ENCODE measurements around the gene ZNF689. TPM values are rescaled to one million over a fixed set of nuclear protein-coding genes. Genes with fewer than 3 reads are reported as not detected.
A peak's percentile ranks its signal among the peaks of the same experiment; 100 is the strongest.

The ZNF689 gene
- total RNA-seq, 4 donors from 2014 or later, result 7.8 to 11.7 (median 10.0) TPM

- no peaks in the 10 kb centered on the region for H3K36me3 ChIP-seq
- WGBS, 2 donors, result 91 to 92% methylated on average over 14 of the region's 14 CpGs
- H3K27me3 ChIP-seq, result no peaks in the 10 kb centered on the region
- no peaks in the 10 kb centered on the region for H3K9me3 ChIP-seq
- H3K27ac ChIP-seq, result peak overlapping the region in 1 of 4 donors; percentile 70
- DNase-seq (ENCODE audit: low spot score in 2 of 2), result no peak
- H3K4me1 ChIP-seq, result peaks cover 0 to 18% (median 7%) of the 10 kb centered on the region in 4 donors
- no peak for TF ChIP-seq POLR2A (IDR thresholded peaks at IDR 0.05)
- TF ChIP-seq CTCF (IDR thresholded peaks at IDR 0.05), result no peak
- no peak for TF ChIP-seq EP300 (IDR thresholded peaks at IDR 0.05)
- peak overlapping the region in 2 of 4 donors; percentile 48 to 56 for H3K4me3 ChIP-seq
These were observed 48.2 kb downstream of the ZNF689 start for GRCh38 chr16:30562021-30562420.

- DNase-seq (ENCODE audit: low spot score in 2 of 2), result no peak
- H3K27ac ChIP-seq, result peak overlapping the region in 3 of 4 donors; percentile 11 to 70 (median 69)
These were observed 48.9 kb downstream of the ZNF689 start for GRCh38 chr16:30561089-30561816.

GRCh38 chr16:30559690-30560089 lies 50.5 kb downstream of the ZNF689 start:
- no peak overlapping the region for H3K27ac ChIP-seq
- DNase-seq (ENCODE audit: low spot score in 2 of 2), result no peak
- no peaks in the 10 kb centered on the region for H3K9me3 ChIP-seq
- H3K27me3 ChIP-seq, result no peaks in the 10 kb centered on the region
- H3K4me3 ChIP-seq, result no peak overlapping the region
- H3K36me3 ChIP-seq, result peaks cover 0 to 19% (median 6%) of the 10 kb centered on the region in 3 donors
- WGBS, 2 donors, result 90 to 95% methylated on average over 6 of the region's 6 CpGs
- peaks cover 0 to 28% (median 9%) of the 10 kb centered on the region in 4 donors for H3K4me1 ChIP-seq
- TF ChIP-seq EP300 (IDR thresholded peaks at IDR 0.05) (no peak), POLR2A (IDR thresholded peaks at IDR 0.05) (no peak), CTCF (IDR thresholded peaks at IDR 0.05) (no peak)

More at GRCh38 chr16:30561089-30561816, 48.9 kb downstream of the ZNF689 start:
- peak overlapping the region; percentile 17 to 56 (median 48) for H3K4me3 ChIP-seq
- H3K9me3 ChIP-seq, result no peaks in the 10 kb centered on the region
- H3K36me3 ChIP-seq, result peaks cover 0 to 3% (median 0%) of the 10 kb centered on the region in 3 donors
- peaks cover 0 to 26% (median 9%) of the 10 kb centered on the region in 4 donors for H3K4me1 ChIP-seq
- WGBS, 2 donors, result 22 to 30% methylated on average over 42 to 45 of the region's 46 CpGs
- H3K27me3 ChIP-seq, result no peaks in the 10 kb centered on the region
- no peak for TF ChIP-seq EP300 (IDR thresholded peaks at IDR 0.05)
- TF ChIP-seq CTCF (IDR thresholded peaks at IDR 0.05), result no peak
- TF ChIP-seq POLR2A (IDR thresholded peaks at IDR 0.05), result no peak

GRCh38 chr16:30558789-30559377 lies 51.3 kb downstream of the ZNF689 start:
- peak overlapping the region; percentile 75 to 95 (median 92) for H3K27ac ChIP-seq
- DNase-seq (ENCODE audit: low spot score in 2 of 2), result no peak
- WGBS, 2 donors, result 78 to 81% methylated on average over 21 of the region's 21 CpGs

More at GRCh38 chr16:30558789-30559377, 51.3 kb downstream of the ZNF689 start:
- no peaks in the 10 kb centered on the region for H3K27me3 ChIP-seq
- peaks cover 0 to 29% (median 9%) of the 10 kb centered on the region in 4 donors for H3K4me1 ChIP-seq
- H3K9me3 ChIP-seq, result no peaks in the 10 kb centered on the region
- peaks cover 0 to 27% (median 6%) of the 10 kb centered on the region in 3 donors for H3K36me3 ChIP-seq
- no peak for TF ChIP-seq EP300 (IDR thresholded peaks at IDR 0.05)
- TF ChIP-seq POLR2A (IDR thresholded peaks at IDR 0.05), result no peak
- no peak for TF ChIP-seq CTCF (IDR thresholded peaks at IDR 0.05)
- peak overlapping the region; percentile 34 to 90 (median 73) for H3K4me3 ChIP-seq

Measured in tibial nerve (tissue), 4 donors.